ENCODE results near the gene RNU6-1.

Gene RNU6-1

GRCh38 chr15:67796196-67797127 lies 43.4 kb downstream of the RNU6-1 start:
- Histone ChIP-seq H3K4me2 (peak overlapping the region; percentile 57), H3K9ac (no peak overlapping the region), H3K27ac (peak overlapping the region; percentile 49), H3K9me3 (peaks cover 11% of the 10 kb centered on the region), H3K36me3 (peaks cover 5% of the 10 kb centered on the region; the same call in 1 of the 2 replicates), H4K20me1 (no peaks in the 10 kb centered on the region), H3K4me1 (peaks cover 19% of the 10 kb centered on the region), H3K4me3 (no peak overlapping the region), H3K27me3 (no peaks in the 10 kb centered on the region)
- TF ChIP-seq Cebpa-rat (IDR thresholded peaks at IDR 0.05) = no peak

- H3K4me1 ChIP-seq = peaks cover 13% of the 10 kb centered on the region
- H3K9me3 ChIP-seq = peaks cover 11% of the 10 kb centered on the region
- no peak for TF ChIP-seq Cebpa-rat (IDR thresholded peaks at IDR 0.05)
- H4K20me1 ChIP-seq = no peaks in the 10 kb centered on the region
- H3K27ac ChIP-seq = no peak overlapping the region
- H3K4me2 ChIP-seq = no peak overlapping the region
- no peak overlapping the region for H3K9ac ChIP-seq
- no peak overlapping the region for H3K4me3 ChIP-seq
- H3K27me3 ChIP-seq = no peaks in the 10 kb centered on the region
- no peaks in the 10 kb centered on the region; the same call in 1 of the 2 replicates for H3K36me3 ChIP-seq
These were observed 44.8 kb downstream of the RNU6-1 start for GRCh38 chr15:67794832-67795574.

- Histone ChIP-seq H3K36me3 (0 out of 2 replicates have a peak, but pooled peaks cover 4% of the 10 kb centered on the region), H3K27me3 (no peaks in the 10 kb centered on the region), H3K4me3 (no peak overlapping the region), H3K27ac (no peak overlapping the region), H3K9ac (no peak overlapping the region), H3K4me2 (no peak overlapping the region), H3K9me3 (peaks cover 11% of the 10 kb centered on the region), H4K20me1 (no peaks in the 10 kb centered on the region), H3K4me1 (peaks cover 13% of the 10 kb centered on the region)
- no peak for TF ChIP-seq Cebpa-rat (IDR thresholded peaks at IDR 0.05)
These were observed 47.4 kb downstream of the RNU6-1 start for GRCh38 chr15:67792250-67792942.

GRCh38 chr15:67790610-67791319 lies 49.1 kb downstream of the RNU6-1 start:
- Histone ChIP-seq H3K9me3 (peaks cover 11% of the 10 kb centered on the region), H3K27ac (no peak overlapping the region), H3K4me1 (peaks cover 8% of the 10 kb centered on the region), H3K27me3 (no peaks in the 10 kb centered on the region), H3K4me2 (no peak overlapping the region), H3K9ac (no peak overlapping the region), H3K36me3 (0 out of 2 replicates have a peak, but pooled peaks cover 4% of the 10 kb centered on the region), H4K20me1 (no peaks in the 10 kb centered on the region), H3K4me3 (no peak overlapping the region)
- no peak for TF ChIP-seq Cebpa-rat (IDR thresholded peaks at IDR 0.05)

Measured in BLaER1 (cell line).